Testis (tissue), 3 donors: Measurements from ENCODE around the gene RGS10. TPM values are rescaled to one million over a fixed set of nuclear protein-coding genes. Genes with fewer than 3 reads are reported as not detected.

Experiments used
- DNase-seq: peaks from one replicate; pipeline ENCODE4 v3.0.0-alpha.2; 2019
- H3K27ac ChIP-seq, 2 donors: fragments of 200-600 bp; sonication (generic); one replicate each; pipeline ENCODE4 v1.5.1; 2019
- H3K27me3 ChIP-seq: fragments of 200-600 bp; sonication (generic); one replicate; pipeline ENCODE4 v1.5.1; 2019
- H3K36me3 ChIP-seq: fragments of 200-600 bp; sonication (generic); one replicate; pipeline ENCODE4 v1.5.1; 2017; ENCODE audit warnings: low read depth; ENCODE audit errors: missing control alignments
- H3K4me1 ChIP-seq: fragments of 200-600 bp; sonication (generic); one replicate; pipeline ENCODE4 v1.5.1; 2019
- H3K4me3 ChIP-seq, 2 donors: fragments of 200-600 bp; sonication (generic); one replicate each; pipeline ENCODE4 v1.5.1; 2017 to 2019
- H3K9me3 ChIP-seq: fragments of 200-600 bp; sonication (generic); one replicate; pipeline ENCODE4 v1.5.1; 2017
- CTCF ChIP-seq, 3 experiments: fragments of 450-650 bp in 2 of 3; fragments of 200-600 bp in 1 of 3; sonication (generic) in 1 of 3; IDR thresholded peaks; one replicate each; pipeline ENCODE4 v1.5.1; 2016 to 2019; ENCODE audit warnings: antibody characterized with exemption in 3 of 3, mild to moderate bottlenecking in 2 of 3, moderate library complexity in 1 of 3
- POLR2A ChIP-seq: fragments of 450-650 bp; IDR thresholded peaks from one replicate; pipeline ENCODE4 v1.6.1; 2017; ENCODE audit warnings: antibody characterized with exemption, mild to moderate bottlenecking, moderate library complexity
- WGBS, 2 donors: methylation state at CpG; one replicate each; pipeline ENCODE4 v1.1.5; 2018; 5-methylcytosine and 5-hydroxymethylcytosine counted together
- intact Hi-C: fragments of 100-400 bp; cut with DNase I; formaldehyde crosslinking; loops from one replicate; pipeline ENCODE4 v1.15.1; 2023; ENCODE audit warnings: low total_unique reads
- polyA plus RNA-seq: library from polyadenylated mRNA; stranded (reverse); fragments of 350-450 nt; fragmentation: Illumina TruSeq; extraction: RNeasy Lipid Tissue Mini Kit (QIAGEN cat#74804); gene quantifications from one replicate; pipeline ENCODE4 v1.2.3, GENCODE V29; 2014; ENCODE audit warnings: low read depth, low replicate concordance; ENCODE audit not compliant: insufficient read depth
- total RNA-seq, 2 donors: library from RNA; depleted of rRNA; stranded (reverse); fragments of >200 nt; gene quantifications; one replicate each; pipeline ENCODE4 v1.2.3, GENCODE V29; 2016

RGS10 gene
- total and polyA plus RNA-seq, 3 donors from 2014 or later: 3.6 to 13.7 (median 7.1) TPM

- TF ChIP-seq CTCF (IDR thresholded peaks at IDR 0.05) (no peak), POLR2A (no peak)
- Histone ChIP-seq H3K4me3 (no peak overlapping the region), H3K27me3 (no peaks in the 10 kb centered on the region), H3K9me3 (no peaks in the 10 kb centered on the region), H3K4me1 (no peaks in the 10 kb centered on the region), H3K27ac (no peak overlapping the region), H3K36me3 (no peaks in the 10 kb centered on the region)
- DNase-seq: no peak
- intact Hi-C loops: no loop called here
- 65 to 68% methylated on average over 12 of the region's 12 CpGs for WGBS, 2 donors
Observed at GRCh38 chr10:119502209-119502608, 40.3 kb downstream of the RGS10 start.

- no peak for TF ChIP-seq POLR2A
- no peak for TF ChIP-seq CTCF (IDR thresholded peaks at IDR 0.05)
- intact Hi-C loops: no loop called here
- no peaks in the 10 kb centered on the region for H3K27me3 ChIP-seq
- H3K4me1 ChIP-seq: no peaks in the 10 kb centered on the region
- H3K4me3 ChIP-seq: no peak overlapping the region
- WGBS, 2 donors: 92 to 94% methylated on average over 2 of the region's 2 CpGs
- no peaks in the 10 kb centered on the region for H3K9me3 ChIP-seq
- DNase-seq: no peak
- H3K27ac ChIP-seq: no peak overlapping the region
- H3K36me3 ChIP-seq: no peaks in the 10 kb centered on the region
Observed at GRCh38 chr10:119501690-119502089, 40.8 kb downstream of the RGS10 start.

GRCh38 chr10:119500821-119501220 is 41.7 kb downstream of the RGS10 start:
- H3K4me1 ChIP-seq: no peaks in the 10 kb centered on the region
- H3K4me3 ChIP-seq: no peak overlapping the region
- no peak for DNase-seq
- H3K9me3 ChIP-seq: no peaks in the 10 kb centered on the region
- intact Hi-C loops: no loop called here
- H3K36me3 ChIP-seq: no peaks in the 10 kb centered on the region
- 80 to 96% methylated on average over 6 of the region's 6 CpGs for WGBS, 2 donors
- TF ChIP-seq CTCF (IDR thresholded peaks at IDR 0.05) (no peak), POLR2A (no peak)
- no peaks in the 10 kb centered on the region for H3K27me3 ChIP-seq
- H3K27ac ChIP-seq: no peak overlapping the region

GRCh38 chr10:119500123-119500795 is 42.3 kb downstream of the RGS10 start:
- intact Hi-C loops: no loop called here
- H3K27ac ChIP-seq: no peak overlapping the region
- 80 to 84% methylated on average over 8 of the region's 8 CpGs for WGBS, 2 donors
- no peak for DNase-seq
- TF ChIP-seq CTCF (IDR thresholded peaks at IDR 0.05) (no peak), POLR2A (no peak)
- H3K4me3 ChIP-seq: no peak overlapping the region
- H3K9me3 ChIP-seq: no peaks in the 10 kb centered on the region
- no peaks in the 10 kb centered on the region for H3K36me3 ChIP-seq
- H3K27me3 ChIP-seq: no peaks in the 10 kb centered on the region
- no peaks in the 10 kb centered on the region for H3K4me1 ChIP-seq

GRCh38 chr10:119499677-119500002 is 42.9 kb downstream of the RGS10 start:
- H3K9me3 ChIP-seq: no peaks in the 10 kb centered on the region
- H3K36me3 ChIP-seq: no peaks in the 10 kb centered on the region
- no peak overlapping the region for H3K4me3 ChIP-seq
- no peaks in the 10 kb centered on the region for H3K27me3 ChIP-seq
- H3K27ac ChIP-seq: no peak overlapping the region
- TF ChIP-seq POLR2A (no peak), CTCF (IDR thresholded peaks at IDR 0.05) (no peak)
- intact Hi-C loops: no loop called here
- 85 to 86% methylated on average over 5 of the region's 5 CpGs for WGBS, 2 donors
- H3K4me1 ChIP-seq: no peaks in the 10 kb centered on the region
- no peak for DNase-seq
